ENCODE measurements around the gene HPF1. TPM values are rescaled to one million over a fixed set of nuclear protein-coding genes. Genes with fewer than 3 reads are reported as not detected.

HPF1 gene
- total and polyA plus RNA-seq, 4 donors, result 18.0 to 28.9 (median 19.5) TPM

GRCh38 chr4:169802873-169803272 lies 45.1 kb upstream of the HPF1 start:
- DNase-seq (no peak), ATAC-seq (ENCODE audit: insufficient read depth, low FRiP score) (no peak)
- Histone ChIP-seq H3K27ac (ENCODE audit: low read depth in 1 of 2, low read length in 1 of 2) (no peak overlapping the region), H3K9ac (ENCODE audit: insufficient read depth in 1 of 2, low read length in 2 of 2) (no peak overlapping the region), H3K27me3 (ENCODE audit: control insufficient read depth in 3 of 3, insufficient read depth in 3 of 3, low read length in 2 of 3) (no peaks in the 10 kb centered on the region), H3K4me3 (no peak overlapping the region), H3K4me1 (ENCODE audit: control insufficient read depth in 5 of 5, insufficient read depth in 5 of 5, low read length in 5 of 5) (no peaks in the 10 kb centered on the region), H3K36me3 (ENCODE audit: control insufficient read depth in 4 of 4, insufficient read depth in 4 of 4, low read length in 4 of 4) (no peaks in the 10 kb centered on the region), H3K9me3 (ENCODE audit: control insufficient read depth in 4 of 4, insufficient read depth in 3 of 4, low read length in 3 of 4) (no peaks in the 10 kb centered on the region)
- 33 to 46% methylated on average over 1 of the region's 1 CpG for WGBS, 2 donors
- TF ChIP-seq CTCF (IDR thresholded peaks at IDR 0.05; ENCODE audit: control extremely low read depth, extremely low read depth), result no peak

- WGBS, 2 donors, result 89 to 95% methylated on average over 3 of the region's 3 CpGs
- no peaks in the 10 kb centered on the region for H3K36me3 ChIP-seq (ENCODE audit: control insufficient read depth in 4 of 4, insufficient read depth in 4 of 4, low read length in 4 of 4)
- H3K27ac ChIP-seq (ENCODE audit: low read depth in 1 of 2, low read length in 1 of 2), result no peak overlapping the region
- H3K4me1 ChIP-seq (ENCODE audit: control insufficient read depth in 5 of 5, insufficient read depth in 5 of 5, low read length in 5 of 5), result no peaks in the 10 kb centered on the region
- H3K27me3 ChIP-seq (ENCODE audit: control insufficient read depth in 3 of 3, insufficient read depth in 3 of 3, low read length in 2 of 3), result no peaks in the 10 kb centered on the region
- H3K9me3 ChIP-seq (ENCODE audit: control insufficient read depth in 4 of 4, insufficient read depth in 3 of 4, low read length in 3 of 4), result no peaks in the 10 kb centered on the region
- TF ChIP-seq CTCF (IDR thresholded peaks at IDR 0.05; ENCODE audit: control extremely low read depth, extremely low read depth), result no peak
- H3K9ac ChIP-seq (ENCODE audit: insufficient read depth in 1 of 2, low read length in 2 of 2), result no peak overlapping the region
- no peak overlapping the region for H3K4me3 ChIP-seq
- ATAC-seq (ENCODE audit: insufficient read depth, low FRiP score), result no peak
- no peak for DNase-seq
Measured at GRCh38 chr4:169800541-169800940, 42.8 kb upstream of the HPF1 start.

GRCh38 chr4:169799260-169799659 lies 41.5 kb upstream of the HPF1 start:
- DNase-seq (no peak), ATAC-seq (ENCODE audit: insufficient read depth, low FRiP score) (no peak)
- Histone ChIP-seq H3K36me3 (ENCODE audit: control insufficient read depth in 4 of 4, insufficient read depth in 4 of 4, low read length in 4 of 4) (no peaks in the 10 kb centered on the region), H3K4me3 (no peak overlapping the region), H3K4me1 (ENCODE audit: control insufficient read depth in 5 of 5, insufficient read depth in 5 of 5, low read length in 5 of 5) (no peaks in the 10 kb centered on the region), H3K27me3 (ENCODE audit: control insufficient read depth in 3 of 3, insufficient read depth in 3 of 3, low read length in 2 of 3) (no peaks in the 10 kb centered on the region), H3K27ac (ENCODE audit: low read depth in 1 of 2, low read length in 1 of 2) (no peak overlapping the region), H3K9me3 (ENCODE audit: control insufficient read depth in 4 of 4, insufficient read depth in 3 of 4, low read length in 3 of 4) (no peaks in the 10 kb centered on the region), H3K9ac (ENCODE audit: insufficient read depth in 1 of 2, low read length in 2 of 2) (no peak overlapping the region)
- TF ChIP-seq CTCF (IDR thresholded peaks at IDR 0.05; ENCODE audit: control extremely low read depth, extremely low read depth), result no peak
- WGBS, 2 donors, result 77 to 88% methylated on average over 4 of the region's 4 CpGs

- 48 to 60% methylated on average over 4 of the region's 4 CpGs for WGBS, 2 donors
- no peak for ATAC-seq (ENCODE audit: insufficient read depth, low FRiP score)
Measured at GRCh38 chr4:169795585-169795984, 37.8 kb upstream of the HPF1 start.

More at GRCh38 chr4:169795585-169795984, 37.8 kb upstream of the HPF1 start:
- no peaks in the 10 kb centered on the region for H3K9me3 ChIP-seq (ENCODE audit: control insufficient read depth in 4 of 4, insufficient read depth in 3 of 4, low read length in 3 of 4)
- no peak for DNase-seq
- no peak overlapping the region for H3K9ac ChIP-seq (ENCODE audit: insufficient read depth in 1 of 2, low read length in 2 of 2)
- H3K27me3 ChIP-seq (ENCODE audit: control insufficient read depth in 3 of 3, insufficient read depth in 3 of 3, low read length in 2 of 3), result peaks cover 0 to 8% (median 0%) of the 10 kb centered on the region in 3 donors
- no peak for TF ChIP-seq CTCF (IDR thresholded peaks at IDR 0.05; ENCODE audit: control extremely low read depth, extremely low read depth)
- H3K4me1 ChIP-seq (ENCODE audit: control insufficient read depth in 5 of 5, insufficient read depth in 5 of 5, low read length in 5 of 5), result peaks cover 0 to 4% (median 0%) of the 10 kb centered on the region in 5 donors
- no peak overlapping the region for H3K4me3 ChIP-seq
- no peaks in the 10 kb centered on the region for H3K36me3 ChIP-seq (ENCODE audit: control insufficient read depth in 4 of 4, insufficient read depth in 4 of 4, low read length in 4 of 4)
- H3K27ac ChIP-seq (ENCODE audit: low read depth in 1 of 2, low read length in 1 of 2), result no peak overlapping the region

Measured in lung (tissue), 12 donors.